ENCODE data around the gene RYR2.

RYR2 gene

GRCh38 chr1:237201155-237201554 is 159.2 kb downstream of the RYR2 start:
- DNase-seq (ENCODE audit: low read depth): no peak

- DNase-seq (ENCODE audit: low read depth): no peak
These were observed 162.9 kb downstream of the RYR2 start for GRCh38 chr1:237204841-237205240.

DNA sequence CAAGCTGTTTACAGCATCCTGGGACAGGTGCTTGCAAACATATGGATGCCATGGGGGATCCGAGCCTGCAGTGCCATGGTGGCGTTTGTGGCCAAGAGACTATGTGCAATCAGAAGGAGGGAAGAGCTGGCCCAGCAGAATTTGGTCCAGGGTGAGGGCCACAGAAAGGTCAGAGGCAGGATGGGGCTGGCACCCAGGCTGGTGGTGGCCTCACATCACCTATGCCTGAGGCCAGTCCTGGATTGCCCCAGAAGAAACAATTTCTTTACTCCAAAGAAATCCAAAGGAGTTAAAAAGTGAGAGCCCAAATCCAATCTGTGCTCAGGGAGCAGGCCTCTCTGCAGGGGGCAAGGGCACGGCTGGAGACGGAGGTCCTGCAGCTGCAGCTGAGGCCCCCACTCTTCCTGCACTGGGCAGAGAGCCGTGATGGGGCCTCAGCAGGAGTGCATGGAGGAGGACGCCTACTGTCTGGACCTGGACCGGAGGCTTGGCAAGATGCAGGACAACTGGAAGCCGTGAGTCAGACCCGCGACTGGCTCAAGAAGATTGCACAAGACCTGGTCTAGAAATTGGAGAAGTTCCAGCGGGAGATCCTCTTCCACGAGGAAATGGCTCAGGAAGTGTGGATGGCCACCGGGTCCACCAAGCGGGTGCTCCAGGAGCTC is 163.5 kb downstream of the RYR2 start:
- DNase-seq (ENCODE audit: low read depth): no peak

GRCh38 chr1:237206065-237206414 is 164.1 kb downstream of the RYR2 start:
- no peak for DNase-seq (ENCODE audit: low read depth)

- DNase-seq (ENCODE audit: low read depth): no peak
These were observed 169.0 kb downstream of the RYR2 start for GRCh38 chr1:237211031-237211430.

DNA sequence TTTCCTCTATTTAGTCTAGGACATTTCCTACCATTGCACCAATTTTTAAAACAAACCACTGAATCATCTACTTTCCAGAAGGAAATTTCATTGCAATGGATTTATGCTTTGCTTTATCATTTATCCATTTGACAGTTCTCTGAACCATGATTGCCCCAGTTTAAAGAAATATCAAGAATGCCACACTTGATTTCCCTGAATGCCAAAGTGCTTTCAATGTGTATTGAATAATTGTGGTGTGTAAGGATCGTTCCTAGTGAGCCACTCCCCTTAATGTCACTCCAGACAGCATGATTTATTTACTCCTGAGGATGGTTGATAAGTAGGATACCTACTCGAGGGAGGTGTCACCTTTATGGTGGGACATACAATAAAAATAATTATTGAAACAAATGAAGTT is 169.6 kb downstream of the RYR2 start:
- no peak for DNase-seq (ENCODE audit: low read depth)

- no peak for DNase-seq (ENCODE audit: low read depth)
These were observed 178.0 kb downstream of the RYR2 start for GRCh38 chr1:237219751-237220642.

DNA sequence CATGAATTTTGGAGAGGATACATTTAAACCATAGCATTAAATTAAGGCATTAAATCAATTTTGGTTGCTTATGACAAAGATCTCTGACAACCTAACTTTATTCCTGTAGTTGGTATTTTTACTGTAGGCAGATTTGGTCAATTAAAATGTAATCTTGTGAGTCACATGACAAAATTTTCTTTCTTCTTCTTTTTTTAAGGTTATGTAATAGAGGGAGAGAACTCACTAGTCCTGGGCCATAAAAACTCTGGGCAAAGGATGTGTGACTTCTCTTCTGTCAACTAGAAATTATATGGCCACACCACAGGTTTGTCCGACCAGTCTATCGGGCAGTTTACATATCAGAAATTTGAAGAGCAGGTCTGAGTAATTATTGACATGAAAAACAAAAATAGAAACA is 181.4 kb downstream of the RYR2 start:
- no peak for DNase-seq (ENCODE audit: low read depth)

GRCh38 chr1:237226177-237226944 is 184.4 kb downstream of the RYR2 start:
- DNase-seq (ENCODE audit: low read depth): no peak

DNA sequence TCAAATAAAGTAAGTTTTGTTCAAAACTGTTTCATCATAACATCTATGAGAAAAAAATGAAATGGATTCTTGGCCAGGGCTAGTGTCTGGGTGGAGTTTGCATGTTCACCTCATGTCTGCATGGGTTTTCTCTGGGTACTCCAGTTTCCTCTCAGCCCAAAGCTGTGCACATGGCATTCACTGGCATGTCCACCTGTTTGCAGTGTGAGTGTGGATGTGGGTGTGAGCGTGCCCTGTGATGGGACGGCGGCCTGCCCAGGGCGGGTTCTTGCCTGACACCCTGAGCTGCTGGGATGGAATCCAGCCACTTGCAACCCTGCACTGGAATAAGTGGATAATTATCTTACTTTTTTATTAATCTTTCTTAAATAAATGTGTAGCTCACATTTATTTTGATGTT is 185.5 kb downstream of the RYR2 start:
- no peak for DNase-seq (ENCODE audit: low read depth)

DNA sequence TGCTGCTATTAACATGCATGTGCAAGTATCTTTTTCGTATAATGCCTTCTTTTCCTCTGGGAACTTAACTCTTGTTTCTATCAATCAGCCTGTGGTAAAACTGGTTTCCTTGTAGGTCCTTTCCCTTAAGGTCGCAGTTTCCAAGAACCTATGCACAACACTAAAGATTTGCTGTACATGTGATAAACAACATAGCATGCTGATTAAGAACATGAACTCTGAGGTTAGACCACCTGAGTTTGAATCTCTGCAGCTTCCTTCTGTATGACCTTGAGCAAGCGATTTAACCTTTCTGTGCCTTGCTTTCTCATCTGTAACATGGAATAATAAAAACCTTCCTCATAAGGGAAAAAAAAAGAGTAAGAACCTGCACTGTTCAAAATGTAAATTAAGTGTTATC is 186.4 kb downstream of the RYR2 start:
- no peak for DNase-seq (ENCODE audit: low read depth)

DNA sequence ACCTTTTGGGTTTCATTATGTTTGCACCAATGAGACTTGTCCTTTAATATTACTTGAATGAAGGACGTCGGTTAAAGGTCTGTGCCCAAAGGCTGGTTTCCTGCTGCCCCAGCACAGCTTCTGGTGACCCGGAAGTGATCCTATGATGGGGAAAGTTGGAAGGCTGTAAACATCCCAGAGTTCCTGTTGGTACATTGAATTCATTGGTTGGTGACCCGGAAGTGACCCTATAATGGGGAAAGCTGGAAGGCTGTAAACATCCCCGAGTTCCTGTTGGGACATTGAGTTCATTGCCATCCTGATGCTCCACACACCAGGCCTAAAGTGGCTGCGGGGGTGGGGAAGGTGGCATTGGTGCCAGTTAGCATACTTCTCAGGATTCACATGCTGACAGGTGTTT is 187.3 kb downstream of the RYR2 start:
- no peak for DNase-seq (ENCODE audit: low read depth)

GRCh38 chr1:237232501-237232900 is 190.5 kb downstream of the RYR2 start:
- no peak for DNase-seq (ENCODE audit: low read depth)

DNA sequence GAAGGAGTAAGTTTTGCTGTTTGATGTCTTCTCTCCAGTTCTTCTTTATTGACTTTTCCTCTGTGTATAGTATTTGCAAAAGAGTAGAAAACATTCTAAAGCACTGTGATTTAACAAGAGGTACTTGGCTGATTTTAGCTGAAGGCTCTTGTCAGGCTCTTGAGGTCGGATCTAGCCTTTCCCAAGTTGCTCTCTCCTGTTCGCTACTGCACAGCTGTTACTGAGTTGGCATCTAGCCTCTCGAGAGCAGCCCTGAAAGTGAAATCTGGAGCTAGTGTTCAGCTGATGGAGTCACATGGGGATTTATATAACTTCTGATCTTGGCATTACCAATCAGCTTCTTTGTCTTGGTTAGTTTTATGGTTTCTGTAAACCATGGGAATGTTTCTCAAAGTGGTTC is 193.1 kb downstream of the RYR2 start:
- DNase-seq (ENCODE audit: low read depth): no peak

DNA sequence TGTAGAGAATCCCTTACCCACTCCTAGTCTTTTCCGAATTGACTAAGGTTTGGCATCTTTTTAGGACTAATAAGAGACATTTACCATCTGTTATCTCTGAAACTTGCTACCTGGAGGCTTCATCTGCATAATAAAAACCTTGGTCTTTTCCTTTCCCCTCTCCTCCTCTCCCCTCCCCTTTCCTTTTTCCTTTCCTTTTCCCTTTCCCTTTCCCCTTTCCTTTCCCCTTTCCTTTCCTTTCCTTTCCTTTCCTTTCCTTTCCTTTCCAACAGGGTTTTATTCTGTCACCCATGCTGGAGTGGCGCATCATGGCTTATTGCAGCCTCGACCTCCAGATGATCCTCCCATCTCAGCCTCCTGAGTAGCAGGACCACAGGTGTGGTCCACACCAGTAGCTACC is 195.7 kb downstream of the RYR2 start:
- no peak for DNase-seq (ENCODE audit: low read depth)

DNA sequence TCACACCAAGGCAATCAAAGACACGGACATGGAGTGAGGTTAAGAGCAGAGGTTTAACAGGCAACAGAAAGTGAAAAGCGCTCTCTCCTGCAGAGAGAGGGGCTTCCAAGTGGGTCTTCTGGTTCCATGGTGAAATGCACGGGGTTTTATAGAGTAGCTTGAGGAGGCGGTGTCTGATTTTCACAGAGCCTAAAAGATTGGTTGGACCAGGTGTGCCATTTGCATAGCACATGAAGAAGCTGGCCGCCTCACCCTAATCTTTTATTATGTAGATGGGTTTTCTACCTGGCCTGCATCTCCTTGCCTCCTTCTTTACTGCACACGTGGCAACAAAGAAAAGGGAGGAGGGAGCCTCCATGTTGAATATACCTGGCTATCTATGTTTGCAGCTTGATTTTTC is 197.3 kb downstream of the RYR2 start:
- DNase-seq (ENCODE audit: low read depth): no peak

DNA sequence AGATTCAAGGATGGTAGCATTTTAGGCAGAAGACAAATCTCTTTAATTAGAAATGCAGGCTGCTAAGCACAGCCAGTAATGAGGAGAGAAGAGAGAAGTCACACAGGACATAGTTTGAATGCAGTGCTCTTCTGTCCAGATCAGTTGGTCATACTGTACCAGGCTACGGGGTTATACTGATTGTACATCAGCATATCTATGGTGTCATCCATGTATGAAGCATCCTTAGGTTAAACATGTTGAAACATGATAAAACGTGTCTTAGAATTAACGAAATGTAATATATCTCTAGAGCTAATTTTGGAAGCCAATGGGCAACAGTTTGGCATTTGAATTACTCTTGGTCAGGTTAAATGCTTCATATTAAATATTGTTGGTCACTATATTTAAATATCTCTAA is 199.1 kb downstream of the RYR2 start:
- DNase-seq (ENCODE audit: low read depth): no peak

DNA sequence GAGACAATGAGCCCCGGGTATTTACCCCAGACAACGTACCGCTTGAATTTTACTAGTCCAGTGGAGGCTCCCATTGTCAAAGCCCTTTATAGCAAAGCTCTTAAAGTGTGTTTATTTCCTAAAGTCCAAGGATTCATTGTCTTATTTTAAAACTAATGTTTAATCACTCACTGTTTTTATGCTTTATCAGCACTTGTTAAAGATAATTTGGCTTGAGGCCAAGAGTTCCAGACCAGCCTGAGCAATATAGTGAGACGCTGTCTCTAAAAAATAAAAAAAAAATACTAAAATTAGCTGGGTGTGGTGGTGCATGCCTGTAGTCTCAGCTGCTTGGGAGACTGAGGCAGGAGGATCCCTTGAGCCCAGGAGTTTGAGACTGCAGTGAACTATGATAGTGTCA is 202.8 kb downstream of the RYR2 start:
- no peak for DNase-seq (ENCODE audit: low read depth)

DNA sequence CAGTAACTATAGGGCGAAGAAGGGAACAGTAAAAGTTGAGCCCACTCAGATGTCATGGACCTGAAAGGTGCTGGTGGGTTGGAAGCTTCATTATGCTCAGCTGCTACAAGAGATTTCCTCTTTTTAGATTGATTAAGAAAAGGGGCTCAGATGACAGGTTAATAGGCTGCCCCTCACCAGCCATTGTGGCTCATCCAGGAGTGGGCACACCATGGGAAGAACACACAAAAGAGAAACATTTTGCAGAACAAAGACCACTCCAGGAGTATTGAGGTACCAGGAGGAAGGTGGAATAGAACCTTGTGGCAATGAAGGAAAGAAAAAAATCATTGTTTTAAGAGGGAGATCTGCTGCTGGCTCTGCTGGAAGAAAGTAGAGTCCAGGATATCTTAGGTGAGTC is 205.5 kb downstream of the RYR2 start:
- no peak for DNase-seq (ENCODE audit: low read depth)

- DNase-seq (ENCODE audit: low read depth): no peak
These were observed 207.1 kb downstream of the RYR2 start for GRCh38 chr1:237249120-237249519.

GRCh38 chr1:237250055-237250454 is 208.1 kb downstream of the RYR2 start:
- no peak for DNase-seq (ENCODE audit: low read depth)

- DNase-seq (ENCODE audit: low read depth): no peak
These were observed 213.1 kb downstream of the RYR2 start for GRCh38 chr1:237255071-237255470.

- no peak for DNase-seq (ENCODE audit: low read depth)
These were observed 216.9 kb downstream of the RYR2 start for GRCh38 chr1:237258871-237259270.

Measured in stimulated activated CD4-positive, alpha-beta T cell treated with anti-CD3 and anti-CD28 coated beads, Interleukin-2, amount 100 ng/mL, for 4 hours (primary cell).